RWPE2 (cell line): ENCODE measurements around the gene NACC2.

Experiments used
- ATAC-seq: fragments of 200-7000 bp; cut with Tn5 transposase; 3 replicates; pipeline ENCODE4 v1.9.1; 2021; ENCODE audit warnings: low read depth
- DNase-seq: peaks from one replicate; pipeline ENCODE4 v3.0.0-alpha.2; 2020; ENCODE audit warnings: low spot score
- H3K27ac ChIP-seq: fragments of 450-650 bp; 2 replicates; pipeline ENCODE4 v1.5.1; 2017; ENCODE audit warnings: mild to moderate bottlenecking; ENCODE audit not compliant: poor library complexity, severe bottlenecking
- H3K27me3 ChIP-seq: fragments of 250-450 bp; sonication (Bioruptor Pico); 2 replicates; pipeline ENCODE4 v1.5.1; 2021; ENCODE audit warnings: mild to moderate bottlenecking, moderate library complexity; ENCODE audit not compliant: insufficient read depth, poor library complexity, severe bottlenecking
- H3K36me3 ChIP-seq: fragments of 250-450 bp; sonication (Bioruptor Pico); 2 replicates; pipeline ENCODE4 v1.5.1; 2020; ENCODE audit warnings: low read depth, mild to moderate bottlenecking, moderate library complexity
- H3K4me1 ChIP-seq: fragments of 250-450 bp; sonication (Bioruptor Pico); 2 replicates; pipeline ENCODE4 v1.5.1; 2021; ENCODE audit warnings: mild to moderate bottlenecking, moderate library complexity; ENCODE audit not compliant: insufficient read depth, poor library complexity, severe bottlenecking
- H3K4me3 ChIP-seq: fragments of 250-450 bp; sonication (Bioruptor Pico); 2 replicates; pipeline ENCODE4 v1.5.1; 2021; ENCODE audit warnings: mild to moderate bottlenecking, moderate library complexity; ENCODE audit not compliant: severe bottlenecking
- H3K9me3 ChIP-seq: fragments of 250-450 bp; sonication (Bioruptor Pico); 2 replicates; pipeline ENCODE4 v1.5.1; 2021; ENCODE audit warnings: mild to moderate bottlenecking, moderate library complexity; ENCODE audit not compliant: severe bottlenecking
- TF ChIP-seq, protein P1 (sequence below): fragments of 450-650 bp; IDR thresholded peaks from one replicate; pipeline ENCODE4 v1.5.1; 2017; ENCODE audit warnings: mild to moderate bottlenecking, moderate library complexity; ENCODE audit not compliant: poor library complexity, severe bottlenecking

The NACC2 gene

DNA sequence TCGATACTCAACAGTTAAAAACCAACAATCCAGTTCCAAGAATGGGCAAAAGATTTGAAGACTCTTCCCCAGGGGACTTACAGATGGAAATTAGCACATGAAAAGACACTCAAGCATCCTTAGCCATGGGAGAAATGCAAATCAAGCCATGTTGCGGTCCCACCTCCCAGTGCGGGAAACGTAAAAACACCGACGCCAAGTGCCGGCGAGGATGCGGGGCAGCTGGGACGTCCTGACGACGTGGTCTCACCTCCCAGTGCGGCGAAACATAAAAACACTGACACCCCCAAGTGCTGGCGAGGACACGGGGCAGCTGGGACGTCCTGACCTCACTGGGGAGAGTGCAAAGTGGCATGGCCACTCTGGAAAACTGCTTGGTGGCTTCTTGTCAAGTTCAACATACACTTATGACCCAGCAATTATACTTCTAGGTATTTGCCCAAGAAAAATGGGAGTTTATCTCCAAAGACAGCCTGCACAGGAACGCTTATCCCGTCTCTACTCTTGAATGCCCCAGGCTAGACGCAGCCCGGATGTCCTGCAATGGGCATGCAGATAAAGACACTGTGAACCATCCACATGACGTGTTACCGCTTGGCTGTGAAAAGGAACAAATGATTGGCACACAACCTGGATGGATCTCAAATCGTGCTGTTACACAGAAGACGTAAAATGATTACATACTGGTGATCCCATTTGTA is 73.8 kb downstream of the NACC2 start:
- Histone ChIP-seq H3K4me3 (no peak overlapping the region), H3K27ac (no peak overlapping the region), H3K4me1 (no peaks in the 10 kb centered on the region), H3K27me3 (no peaks in the 10 kb centered on the region), H3K36me3 (no peaks in the 10 kb centered on the region), H3K9me3 (no peaks in the 10 kb centered on the region)
- DNase-seq: peak; percentile 16
- TF ChIP-seq, protein P1, sequence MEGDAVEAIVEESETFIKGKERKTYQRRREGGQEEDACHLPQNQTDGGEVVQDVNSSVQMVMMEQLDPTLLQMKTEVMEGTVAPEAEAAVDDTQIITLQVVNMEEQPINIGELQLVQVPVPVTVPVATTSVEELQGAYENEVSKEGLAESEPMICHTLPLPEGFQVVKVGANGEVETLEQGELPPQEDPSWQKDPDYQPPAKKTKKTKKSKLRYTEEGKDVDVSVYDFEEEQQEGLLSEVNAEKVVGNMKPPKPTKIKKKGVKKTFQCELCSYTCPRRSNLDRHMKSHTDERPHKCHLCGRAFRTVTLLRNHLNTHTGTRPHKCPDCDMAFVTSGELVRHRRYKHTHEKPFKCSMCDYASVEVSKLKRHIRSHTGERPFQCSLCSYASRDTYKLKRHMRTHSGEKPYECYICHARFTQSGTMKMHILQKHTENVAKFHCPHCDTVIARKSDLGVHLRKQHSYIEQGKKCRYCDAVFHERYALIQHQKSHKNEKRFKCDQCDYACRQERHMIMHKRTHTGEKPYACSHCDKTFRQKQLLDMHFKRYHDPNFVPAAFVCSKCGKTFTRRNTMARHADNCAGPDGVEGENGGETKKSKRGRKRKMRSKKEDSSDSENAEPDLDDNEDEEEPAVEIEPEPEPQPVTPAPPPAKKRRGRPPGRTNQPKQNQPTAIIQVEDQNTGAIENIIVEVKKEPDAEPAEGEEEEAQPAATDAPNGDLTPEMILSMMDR: no peak
- ATAC-seq: no peak

DNA sequence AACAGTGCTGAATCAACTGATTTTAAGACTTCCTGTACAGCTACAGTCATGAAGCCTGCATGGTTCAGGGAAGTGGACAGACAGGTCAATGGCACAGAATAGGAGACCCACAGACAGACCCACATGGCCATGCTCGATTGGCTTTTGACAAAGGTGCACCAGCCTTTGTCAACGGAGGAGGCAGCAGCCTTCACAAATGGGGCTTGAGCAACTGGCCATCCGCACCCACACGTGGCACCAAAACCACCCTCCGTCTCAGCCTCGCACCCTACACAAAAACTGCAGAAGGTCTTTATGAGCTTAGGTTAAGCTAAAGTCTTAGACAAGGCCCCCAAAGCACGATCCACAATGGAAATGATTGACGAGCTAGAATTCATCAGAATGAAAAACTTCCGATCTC is 74.4 kb downstream of the NACC2 start:
- Histone ChIP-seq H3K27ac (no peak overlapping the region), H3K4me1 (no peaks in the 10 kb centered on the region), H3K36me3 (no peaks in the 10 kb centered on the region), H3K27me3 (no peaks in the 10 kb centered on the region), H3K9me3 (no peaks in the 10 kb centered on the region), H3K4me3 (no peak overlapping the region)
- ATAC-seq: no peak
- DNase-seq: peak; percentile 37
- TF ChIP-seq, protein P1: no peak

DNA sequence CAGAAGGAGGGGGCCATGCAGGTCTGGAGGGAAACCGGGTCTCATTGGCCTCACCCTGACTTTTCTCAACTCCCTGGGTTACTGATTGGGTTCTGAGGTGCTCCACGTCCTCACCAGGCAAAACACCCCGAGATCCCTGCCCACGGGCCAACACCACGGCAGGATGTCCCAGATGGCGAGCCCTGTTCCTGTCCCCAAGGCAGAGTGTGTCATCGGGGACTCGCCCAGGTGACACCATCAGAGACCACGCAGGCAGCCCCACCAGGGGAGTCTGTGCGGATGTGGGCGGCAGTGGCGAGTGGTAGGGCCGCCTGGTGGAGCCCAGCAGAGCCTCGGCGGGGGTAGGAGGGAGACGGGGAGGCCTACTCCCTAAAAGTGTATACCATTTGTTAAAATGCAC is 74.9 kb downstream of the NACC2 start:
- H3K9me3 ChIP-seq: no peaks in the 10 kb centered on the region
- H3K27ac ChIP-seq: no peak overlapping the region
- DNase-seq (peak; percentile 55), ATAC-seq (no peak)
- no peaks in the 10 kb centered on the region for H3K27me3 ChIP-seq
- H3K4me3 ChIP-seq: no peak overlapping the region
- no peaks in the 10 kb centered on the region for H3K36me3 ChIP-seq
- TF ChIP-seq, protein P1: no peak
- no peaks in the 10 kb centered on the region for H3K4me1 ChIP-seq

DNA sequence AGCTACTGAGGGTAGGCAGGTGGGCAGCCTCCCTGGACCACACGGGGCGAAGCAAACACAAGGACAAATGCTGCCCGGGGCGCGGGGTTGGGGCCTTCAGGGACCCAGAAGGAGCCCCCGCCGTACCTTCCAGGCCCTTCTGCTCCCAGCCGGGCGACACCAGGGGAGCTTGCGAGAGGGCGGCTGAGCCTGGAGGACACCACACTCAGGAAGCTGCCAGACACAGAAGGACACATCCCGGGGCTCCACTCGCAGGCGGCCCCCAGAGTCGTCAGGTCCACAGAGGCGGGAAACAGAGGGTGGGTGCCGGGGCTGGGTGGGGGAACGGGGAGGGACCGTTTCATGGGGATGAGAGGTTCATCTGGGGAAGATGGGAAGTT is 75.4 kb downstream of the NACC2 start:
- H3K9me3 ChIP-seq: no peaks in the 10 kb centered on the region
- no peaks in the 10 kb centered on the region for H3K36me3 ChIP-seq
- H3K4me1 ChIP-seq: no peaks in the 10 kb centered on the region
- DNase-seq: peak; percentile 35
- ATAC-seq: no peak
- no peaks in the 10 kb centered on the region for H3K27me3 ChIP-seq
- TF ChIP-seq, protein P1: no peak
- no peak overlapping the region for H3K4me3 ChIP-seq
- H3K27ac ChIP-seq: no peak overlapping the region

DNA sequence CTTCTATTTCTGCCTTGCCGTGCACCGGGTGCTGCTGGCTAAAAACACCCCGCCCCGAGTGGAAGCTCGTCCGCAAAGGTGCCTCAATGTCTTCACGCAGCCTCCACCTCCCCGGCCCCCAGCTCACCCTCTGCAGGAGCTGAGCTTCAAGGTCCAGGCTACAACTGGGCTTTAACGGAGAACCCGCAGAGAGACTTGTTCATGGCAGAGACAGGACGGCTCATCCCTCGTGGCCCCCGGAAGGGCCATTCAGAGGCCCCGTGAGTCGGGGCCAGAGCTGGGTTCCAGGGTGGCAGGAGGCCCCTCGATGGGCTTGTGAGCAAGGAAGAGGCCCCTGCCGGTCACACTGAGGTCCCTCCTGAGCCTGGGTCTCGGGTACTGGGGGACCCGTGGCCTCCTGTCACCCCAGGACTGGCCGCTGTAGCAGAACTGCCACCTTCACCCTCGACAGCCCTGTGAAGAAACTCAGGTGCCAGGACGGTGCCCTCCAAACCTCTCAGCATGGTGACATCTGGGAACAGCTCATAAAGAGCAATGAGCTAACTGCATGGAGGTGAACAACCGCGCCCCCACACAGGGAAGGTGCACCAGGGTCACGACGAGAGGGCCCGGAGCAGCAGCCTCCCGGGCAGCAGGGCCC is 75.9 kb downstream of the NACC2 start:
- DNase-seq: peak; percentile 49
- TF ChIP-seq, protein P1: no peak

More for the DNA sequence above, 75.9 kb downstream of the NACC2 start:
- H3K27ac ChIP-seq: no peak overlapping the region
- H3K36me3 ChIP-seq: no peaks in the 10 kb centered on the region
- no peaks in the 10 kb centered on the region for H3K27me3 ChIP-seq
- H3K9me3 ChIP-seq: no peaks in the 10 kb centered on the region
- H3K4me1 ChIP-seq: no peaks in the 10 kb centered on the region
- no peak overlapping the region for H3K4me3 ChIP-seq
- no peak for ATAC-seq
